Astrocyte (in vitro differentiated cells and primary cell): Measurements from ENCODE around the gene SLC36A2. TPM values are rescaled to one million over a fixed set of nuclear protein-coding genes. Genes with fewer than 3 reads are reported as not detected.

Source experiments
- DNase-seq: peaks from one replicate; pipeline ENCODE4 v3.0.0-alpha.2; 2010; ENCODE audit warnings: low read depth
- FAIRE-seq: peaks from 2 replicates; lab custom pipeline; 2011; peaks lifted over from hg19 to GRCh38; lab: Jason Lieb, UNC
- H2AFZ ChIP-seq: 2 replicates; pipeline ENCODE4 v1.6.0; 2012; ENCODE audit warnings: low read depth, low read length, inconsistent platforms
- H3K27ac ChIP-seq: 2 replicates; pipeline ENCODE4 v1.5.1; 2011; ENCODE audit warnings: low read depth, low read length, inconsistent platforms
- H3K27me3 ChIP-seq: 2 replicates; pipeline ENCODE4 v1.6.0; 2011; ENCODE audit warnings: low read length, inconsistent platforms; ENCODE audit not compliant: insufficient read depth
- H3K36me3 ChIP-seq: 2 replicates; pipeline ENCODE4 v1.5.1; 2011; ENCODE audit warnings: low read length, inconsistent platforms; ENCODE audit not compliant: insufficient read depth
- H3K4me1 ChIP-seq: 2 replicates; pipeline ENCODE4 v1.5.1; 2011; ENCODE audit warnings: low read length, inconsistent platforms; ENCODE audit not compliant: insufficient read depth
- H3K4me2 ChIP-seq: 2 replicates; pipeline ENCODE4 v1.6.0; 2012; ENCODE audit warnings: low read length, inconsistent platforms
- H3K4me3 ChIP-seq: 2 replicates; pipeline ENCODE4 v1.5.1; 2011; ENCODE audit warnings: low read depth, mild to moderate bottlenecking, low read length, inconsistent platforms; ENCODE audit not compliant: insufficient read depth
- H3K79me2 ChIP-seq: 2 replicates; pipeline ENCODE4 v1.6.0; 2012; ENCODE audit warnings: mild to moderate bottlenecking, low read length, inconsistent platforms; ENCODE audit not compliant: insufficient read depth
- H3K9ac ChIP-seq: 2 replicates; pipeline ENCODE4 v1.6.0; 2012; ENCODE audit warnings: mild to moderate bottlenecking, low read length, inconsistent platforms
- H3K9me3 ChIP-seq: 2 replicates; pipeline ENCODE4 v1.5.1; 2012; ENCODE audit warnings: low read depth, mild to moderate bottlenecking, low read length, inconsistent platforms; ENCODE audit not compliant: insufficient read depth
- H4K20me1 ChIP-seq: 2 replicates; pipeline ENCODE4 v1.6.0; 2012; ENCODE audit warnings: low read length, inconsistent platforms; ENCODE audit not compliant: insufficient read depth
- H3K27ac Mint-ChIP-seq: one replicate; pipeline ENCODE4 v1.8.0; 2021; ENCODE audit warnings: mild to moderate bottlenecking, mixed read lengths; ENCODE audit not compliant: unreplicated experiment
- H3K27me3 Mint-ChIP-seq: one replicate; pipeline ENCODE4 v1.8.0; 2021; ENCODE audit warnings: low read depth, mixed read lengths; ENCODE audit not compliant: unreplicated experiment
- H3K36me3 Mint-ChIP-seq: one replicate; pipeline ENCODE4 v1.8.0; 2021; ENCODE audit warnings: low read depth, mixed read lengths; ENCODE audit not compliant: unreplicated experiment
- H3K4me1 Mint-ChIP-seq: one replicate; pipeline ENCODE4 v1.8.0; 2021; ENCODE audit warnings: low read depth, mixed read lengths; ENCODE audit not compliant: unreplicated experiment
- H3K4me3 Mint-ChIP-seq: one replicate; pipeline ENCODE4 v1.8.0; 2021; ENCODE audit warnings: mild to moderate bottlenecking, moderate library complexity, mixed read lengths; ENCODE audit not compliant: unreplicated experiment
- H3K9me3 Mint-ChIP-seq: one replicate; pipeline ENCODE4 v1.8.0; 2021; ENCODE audit warnings: mild to moderate bottlenecking, mixed read lengths; ENCODE audit not compliant: unreplicated experiment
- EZH2 ChIP-seq: IDR thresholded peaks from 2 replicates; pipeline ENCODE4 v1.6.1; 2012; ENCODE audit warnings: mild to moderate bottlenecking, low read length, inconsistent platforms; ENCODE audit not compliant: insufficient read depth
- total RNA-seq: library from RNA; stranded (reverse); gene quantifications from 2 replicates; pipeline ENCODE4 v1.2.1, GENCODE V29; 2021
- TF ChIP-seq, protein P1 (sequence below): IDR thresholded peaks from 2 replicates; pipeline ENCODE4 v1.5.1; 2011; ENCODE audit warnings: low read depth, mild to moderate bottlenecking, inconsistent platforms, low read length, moderate library complexity; ENCODE audit not compliant: insufficient read depth

The SLC36A2 gene
- total RNA-seq, 1 donor from 2014 or later: not detected

DNA sequence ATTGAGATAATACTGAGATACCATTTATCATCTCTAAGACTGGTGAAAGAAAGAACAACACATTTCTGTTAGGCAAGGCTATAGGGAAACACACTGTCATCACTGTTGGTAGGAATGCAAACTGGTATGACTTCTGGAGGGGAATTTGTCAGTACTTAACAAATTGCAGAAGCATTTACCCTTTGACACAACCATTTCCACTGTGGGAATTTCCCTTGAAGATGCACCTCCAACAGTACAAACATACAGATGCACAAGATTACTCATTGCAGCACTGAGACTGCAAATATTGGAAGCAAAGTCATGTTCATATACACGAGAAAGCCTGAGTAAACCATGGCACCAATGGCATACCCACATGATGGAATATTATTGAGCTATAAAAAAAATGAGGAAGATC, 76.8 kb downstream of the SLC36A2 start:
- Histone ChIP-seq H3K79me2 (no peaks in the 10 kb centered on the region), H3K9me3 (no peaks in the 10 kb centered on the region), H4K20me1 (no peaks in the 10 kb centered on the region), H3K4me3 (no peak overlapping the region), H2AFZ (no peak overlapping the region), H3K4me2 (no peak overlapping the region), H3K27me3 (no peaks in the 10 kb centered on the region), H3K9ac (no peak overlapping the region), H3K36me3 (peaks cover 3% of the 10 kb centered on the region), H3K27ac (no peak overlapping the region), H3K4me1 (no peaks in the 10 kb centered on the region)
- no peaks in the 10 kb centered on the region for H3K27me3 Mint-ChIP-seq
- H3K27ac Mint-ChIP-seq: no peak overlapping the region
- no peak overlapping the region for H3K4me3 Mint-ChIP-seq
- H3K36me3 Mint-ChIP-seq: peaks cover 7% of the 10 kb centered on the region
- DNase-seq (peak; percentile 25), FAIRE-seq (peak; percentile 13)
- no peak for TF ChIP-seq EZH2
- TF ChIP-seq, protein P1, sequence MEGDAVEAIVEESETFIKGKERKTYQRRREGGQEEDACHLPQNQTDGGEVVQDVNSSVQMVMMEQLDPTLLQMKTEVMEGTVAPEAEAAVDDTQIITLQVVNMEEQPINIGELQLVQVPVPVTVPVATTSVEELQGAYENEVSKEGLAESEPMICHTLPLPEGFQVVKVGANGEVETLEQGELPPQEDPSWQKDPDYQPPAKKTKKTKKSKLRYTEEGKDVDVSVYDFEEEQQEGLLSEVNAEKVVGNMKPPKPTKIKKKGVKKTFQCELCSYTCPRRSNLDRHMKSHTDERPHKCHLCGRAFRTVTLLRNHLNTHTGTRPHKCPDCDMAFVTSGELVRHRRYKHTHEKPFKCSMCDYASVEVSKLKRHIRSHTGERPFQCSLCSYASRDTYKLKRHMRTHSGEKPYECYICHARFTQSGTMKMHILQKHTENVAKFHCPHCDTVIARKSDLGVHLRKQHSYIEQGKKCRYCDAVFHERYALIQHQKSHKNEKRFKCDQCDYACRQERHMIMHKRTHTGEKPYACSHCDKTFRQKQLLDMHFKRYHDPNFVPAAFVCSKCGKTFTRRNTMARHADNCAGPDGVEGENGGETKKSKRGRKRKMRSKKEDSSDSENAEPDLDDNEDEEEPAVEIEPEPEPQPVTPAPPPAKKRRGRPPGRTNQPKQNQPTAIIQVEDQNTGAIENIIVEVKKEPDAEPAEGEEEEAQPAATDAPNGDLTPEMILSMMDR: no peak
- no peaks in the 10 kb centered on the region for H3K4me1 Mint-ChIP-seq
- H3K9me3 Mint-ChIP-seq: no peaks in the 10 kb centered on the region

DNA sequence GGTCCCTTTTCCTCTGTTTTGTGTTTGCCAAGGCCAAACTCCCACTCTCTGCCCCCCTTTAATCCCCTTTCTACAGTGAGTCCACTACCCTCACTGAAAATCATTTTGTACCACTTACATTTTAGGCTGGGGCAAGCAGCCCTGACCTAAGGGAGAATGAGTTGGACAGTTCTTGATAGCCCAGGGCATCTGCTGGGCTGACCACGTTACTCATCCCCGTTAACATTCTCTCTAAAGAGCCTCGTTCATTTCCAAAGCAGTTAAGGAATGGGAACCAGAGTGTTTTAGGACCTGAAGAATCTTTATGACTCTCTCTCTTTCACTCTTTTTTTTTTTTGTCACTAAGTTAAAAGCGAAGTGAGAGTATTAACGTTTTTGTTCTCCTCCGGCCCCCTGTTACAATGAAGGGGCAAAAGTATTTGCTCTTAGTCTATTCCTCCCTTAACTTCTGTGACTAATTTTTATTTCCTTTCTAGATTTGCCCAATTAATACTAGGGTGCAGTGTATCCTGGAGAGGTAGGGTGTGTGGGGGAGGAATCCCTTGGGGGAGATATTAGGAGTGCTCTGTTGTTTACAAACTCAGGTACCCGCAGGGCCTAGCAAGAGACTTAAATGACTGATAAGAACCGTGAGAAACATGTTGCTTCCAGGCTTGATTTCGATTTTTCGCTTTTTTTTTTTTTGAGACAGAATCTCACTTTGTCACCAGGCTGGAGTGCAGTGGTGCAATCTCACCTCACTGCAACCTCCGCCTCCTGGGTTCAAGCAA, 79.7 kb downstream of the SLC36A2 start:
- Histone ChIP-seq H3K79me2 (no peaks in the 10 kb centered on the region), H3K9me3 (no peaks in the 10 kb centered on the region), H3K27me3 (no peaks in the 10 kb centered on the region), H3K4me2 (no peak overlapping the region), H3K4me1 (peaks cover 5% of the 10 kb centered on the region), H3K36me3 (peaks cover 3% of the 10 kb centered on the region), H3K9ac (no peak overlapping the region), H3K27ac (no peak overlapping the region), H4K20me1 (no peaks in the 10 kb centered on the region), H2AFZ (no peak overlapping the region), H3K4me3 (no peak overlapping the region)
- H3K4me3 Mint-ChIP-seq: no peak overlapping the region
- no peaks in the 10 kb centered on the region for H3K27me3 Mint-ChIP-seq
- TF ChIP-seq, protein P1: no peak
- TF ChIP-seq EZH2: no peak
- peak overlapping the region; percentile 60 for H3K27ac Mint-ChIP-seq
- FAIRE-seq: no peak
- no peak for DNase-seq
- peaks cover 9% of the 10 kb centered on the region for H3K4me1 Mint-ChIP-seq
- no peaks in the 10 kb centered on the region for H3K9me3 Mint-ChIP-seq
- peaks cover 7% of the 10 kb centered on the region for H3K36me3 Mint-ChIP-seq

Other genes starting within 250 kb of the SLC36A2 start
- gene ANXA6, start 189.8 kb downstream of the SLC36A2 start, total RNA-seq: 320 and 349 TPM in 2 replicates
- 2.0 and 4.1 TPM in 2 replicates for gene CCDC69, start 123.5 kb downstream of the SLC36A2 start, total RNA-seq
- gene GM2A, start 94.4 kb downstream of the SLC36A2 start, total RNA-seq: 19.5 and 23.4 TPM in 2 replicates
- not detected in 2 replicates for gene SLC36A3, start 43.8 kb downstream of the SLC36A2 start, total RNA-seq
- gene SLC36A1, start 100.0 kb upstream of the SLC36A2 start, total RNA-seq: 6.0 and 6.4 TPM in 2 replicates
- 0.07 and 0.14 TPM in 2 replicates for gene FAT2, start 243.8 kb upstream of the SLC36A2 start, total RNA-seq